SJCRH30 (cell line): ENCODE measurements around the gene B3GAT1. TPM values are rescaled to one million over a fixed set of nuclear protein-coding genes. Genes with fewer than 3 reads are reported as not detected.

Source experiments
- DNase-seq, 2 experiments: peaks; one replicate each; pipeline ENCODE4 v3.0.0-alpha.2; 2015 to 2020
- H3K27ac ChIP-seq: fragments of 250-450 bp; sonication (Bioruptor Pico); 2 replicates; pipeline ENCODE4 v1.5.1; 2020; ENCODE audit warnings: mild to moderate bottlenecking, moderate library complexity
- H3K27me3 ChIP-seq: fragments of 250-450 bp; sonication (Bioruptor Pico); 2 replicates; pipeline ENCODE4 v1.5.1; 2020; ENCODE audit warnings: mild to moderate bottlenecking, moderate library complexity
- H3K36me3 ChIP-seq: fragments of 250-450 bp; sonication (Bioruptor Pico); 2 replicates; pipeline ENCODE4 v1.5.1; 2020; ENCODE audit warnings: mild to moderate bottlenecking, moderate library complexity
- H3K4me1 ChIP-seq: fragments of 250-450 bp; sonication (Bioruptor Pico); 2 replicates; pipeline ENCODE4 v1.5.1; 2020; ENCODE audit warnings: mild to moderate bottlenecking, moderate library complexity
- H3K4me3 ChIP-seq: fragments of 250-450 bp; sonication (Bioruptor Pico); 2 replicates; pipeline ENCODE4 v1.5.1; 2020; ENCODE audit warnings: mild to moderate bottlenecking, moderate library complexity
- H3K9me3 ChIP-seq: fragments of 250-450 bp; sonication (Bioruptor Pico); replicated peaks from 2 replicates; pipeline ENCODE4 v1.5.1; 2020; ENCODE audit warnings: mild to moderate bottlenecking, moderate library complexity
- total RNA-seq: library from RNA; depleted of rRNA; stranded (reverse); fragments of >200 nt; shearing (Covaris generic); gene quantifications from 2 replicates; pipeline ENCODE4 v1.2.3, GENCODE V29; 2014

B3GAT1 gene
- total RNA-seq, 1 experiment from 2014 or later = not detected

DNA sequence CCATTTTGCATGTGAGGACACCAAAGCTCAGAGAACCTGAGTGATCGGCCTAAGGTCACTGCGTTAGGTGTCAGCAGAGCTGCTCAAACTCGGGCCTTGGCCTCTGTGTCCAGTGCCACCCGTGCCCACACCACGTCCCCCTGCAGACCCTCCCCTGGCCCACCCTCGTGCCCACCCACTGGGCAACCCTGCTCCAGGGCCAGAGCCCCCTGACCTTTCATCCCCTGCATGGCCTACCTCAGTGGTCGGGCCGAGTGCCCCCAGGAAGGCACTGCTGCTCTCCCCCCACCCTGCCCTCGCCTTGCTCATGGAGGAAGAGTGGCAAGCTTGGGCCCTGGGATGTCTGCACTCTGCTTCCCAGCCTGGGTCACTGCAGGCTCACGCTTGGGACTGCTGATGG, 17.7 kb downstream of the B3GAT1 start:
- H3K4me3 ChIP-seq = no peak overlapping the region
- no peaks in the 10 kb centered on the region for H3K4me1 ChIP-seq
- no peak for DNase-seq
- peaks cover 4% of the 10 kb centered on the region; the same call in 1 of the 2 replicates for H3K27me3 ChIP-seq
- H3K27ac ChIP-seq = no peak overlapping the region
- H3K36me3 ChIP-seq = no peaks in the 10 kb centered on the region
- H3K9me3 ChIP-seq = no peaks in the 10 kb centered on the region

DNA sequence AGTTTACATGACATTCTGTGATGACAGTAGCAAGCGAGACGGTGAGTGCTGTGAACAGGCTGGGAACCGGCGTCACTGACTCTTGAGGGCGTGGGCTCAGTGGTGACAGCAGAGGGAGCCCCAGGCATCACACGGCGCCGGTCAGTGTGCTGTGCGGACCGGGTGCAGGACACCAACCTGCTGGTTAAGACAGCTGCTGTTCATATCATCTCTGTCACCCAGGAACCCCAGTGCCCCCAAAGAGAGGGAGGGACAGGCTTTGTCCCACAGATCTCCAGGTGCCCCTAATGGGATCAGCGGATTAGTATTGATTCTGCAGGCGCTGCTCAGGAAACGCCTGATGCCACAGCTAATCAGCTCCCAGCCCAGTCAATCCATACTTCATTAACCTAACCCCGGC, 18.4 kb downstream of the B3GAT1 start:
- peak in 1 of 2 experiments; percentile 11 for DNase-seq
- H3K27ac ChIP-seq = no peak overlapping the region
- H3K9me3 ChIP-seq = no peaks in the 10 kb centered on the region
- H3K27me3 ChIP-seq = peaks cover 4% of the 10 kb centered on the region; the same call in 1 of the 2 replicates
- H3K4me3 ChIP-seq = no peak overlapping the region
- H3K36me3 ChIP-seq = no peaks in the 10 kb centered on the region
- H3K4me1 ChIP-seq = no peaks in the 10 kb centered on the region

DNA sequence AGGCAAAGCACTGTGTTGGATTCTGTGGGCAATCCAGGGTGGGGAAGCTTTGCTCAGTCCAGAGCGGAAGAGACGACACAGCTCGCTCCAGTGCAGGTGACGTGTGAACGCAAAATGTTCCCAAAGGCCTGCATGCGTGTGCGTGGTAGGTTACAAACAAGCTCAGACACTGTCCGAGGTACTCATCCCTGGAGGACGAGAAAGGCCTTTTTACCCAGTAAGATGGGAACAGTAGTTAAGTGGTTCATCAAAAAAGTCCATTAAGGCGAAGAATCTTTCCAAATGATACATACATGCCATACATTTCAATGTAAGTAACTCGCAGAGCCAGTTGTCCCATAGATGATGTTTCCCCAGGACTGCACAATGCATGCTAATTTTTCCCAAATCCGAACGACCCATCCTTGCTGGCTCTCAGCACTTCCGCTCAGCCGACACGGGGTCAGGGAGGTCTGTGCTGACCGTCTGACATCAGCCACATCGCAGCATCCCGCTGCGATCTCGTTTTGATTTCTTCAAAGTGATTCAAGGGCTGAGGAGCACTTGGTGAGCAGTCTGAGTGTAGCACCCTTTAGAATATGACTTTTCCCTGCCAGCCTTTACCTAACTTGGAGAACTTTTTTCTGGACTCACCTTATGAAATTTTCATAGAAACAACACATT, 19.0 kb downstream of the B3GAT1 start:
- Histone ChIP-seq H3K27ac (no peak overlapping the region), H3K9me3 (no peaks in the 10 kb centered on the region), H3K4me1 (no peaks in the 10 kb centered on the region)

DNA sequence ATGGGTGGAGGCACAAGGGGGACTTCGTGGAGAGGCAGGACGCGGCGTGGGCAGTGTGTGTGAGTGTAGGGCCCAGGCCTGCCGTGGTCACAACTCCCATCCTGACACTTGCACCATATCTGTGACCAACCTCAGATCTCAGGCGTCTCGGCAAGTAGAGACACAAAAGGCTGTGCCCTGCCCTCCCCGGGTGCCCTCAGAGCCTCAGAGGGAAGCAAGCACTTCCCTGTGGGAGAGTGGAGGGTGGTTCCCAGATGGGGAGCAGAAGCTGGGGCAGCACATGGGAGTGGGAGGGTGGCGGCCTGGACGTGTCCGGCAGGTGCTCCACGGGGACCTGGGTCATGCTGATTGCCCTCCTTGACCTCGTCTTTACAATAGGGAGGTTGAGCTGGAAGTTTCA, 20.4 kb downstream of the B3GAT1 start:
- 0 out of 2 replicates have a peak, but pooled peaks cover 4% of the 10 kb centered on the region for H3K27me3 ChIP-seq
- DNase-seq = no peak
- H3K27ac ChIP-seq = no peak overlapping the region
- H3K4me1 ChIP-seq = no peaks in the 10 kb centered on the region
- H3K4me3 ChIP-seq = no peak overlapping the region
- no peaks in the 10 kb centered on the region for H3K36me3 ChIP-seq
- no peaks in the 10 kb centered on the region for H3K9me3 ChIP-seq

More for the DNA sequence above, 19.0 kb downstream of the B3GAT1 start:
- Histone ChIP-seq H3K4me3 (no peak overlapping the region), H3K36me3 (no peaks in the 10 kb centered on the region), H3K27me3 (peaks cover 4% of the 10 kb centered on the region; the same call in 1 of the 2 replicates)
- no peak for DNase-seq

DNA sequence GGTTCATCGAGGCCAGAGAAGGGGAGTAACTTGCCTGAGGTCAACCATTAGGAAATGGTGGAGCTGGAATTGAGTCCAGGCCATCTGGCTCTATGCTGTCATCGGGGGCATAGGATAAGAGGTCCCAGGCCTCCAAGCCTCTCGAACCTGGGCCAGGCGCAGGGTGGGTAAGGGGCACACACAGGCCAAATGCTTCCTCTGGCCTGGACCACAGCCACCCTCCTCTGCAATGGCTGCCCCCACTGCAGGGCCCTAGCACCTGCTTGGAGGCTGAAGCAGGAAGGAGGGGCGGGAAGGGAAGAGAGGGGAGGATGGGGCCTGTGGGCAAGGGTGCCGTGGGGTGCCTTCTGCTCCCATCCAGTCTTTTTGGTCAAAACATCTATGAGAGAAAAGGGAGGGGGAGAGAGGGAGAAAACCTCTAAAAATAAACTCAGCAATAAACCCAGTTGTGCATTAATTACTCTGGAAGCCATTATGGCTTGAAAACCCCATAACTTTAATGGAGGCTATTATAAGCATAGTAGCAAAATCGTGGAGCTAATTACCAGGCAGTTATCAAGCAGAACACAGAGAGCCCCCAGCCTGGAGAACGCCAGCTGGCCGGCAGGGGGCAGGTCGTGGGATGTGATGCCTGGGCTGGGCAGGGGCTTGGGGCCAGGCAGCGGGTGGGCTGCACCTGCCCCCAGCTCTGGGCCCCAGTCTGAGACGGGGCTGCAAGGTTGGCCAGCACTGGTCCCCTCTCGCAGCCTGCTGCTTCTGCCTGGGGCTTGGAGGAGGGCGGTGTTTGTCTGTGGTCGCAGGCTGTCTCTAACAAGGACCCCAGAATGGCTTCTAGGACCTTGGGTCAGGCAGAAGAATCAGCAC, 21.1 kb downstream of the B3GAT1 start:
- Histone ChIP-seq H3K27me3 (0 out of 2 replicates have a peak, but pooled peaks cover 4% of the 10 kb centered on the region), H3K9me3 (no peaks in the 10 kb centered on the region), H3K36me3 (no peaks in the 10 kb centered on the region), H3K4me3 (no peak overlapping the region), H3K27ac (no peak overlapping the region), H3K4me1 (no peaks in the 10 kb centered on the region)
- DNase-seq = no peak

DNA sequence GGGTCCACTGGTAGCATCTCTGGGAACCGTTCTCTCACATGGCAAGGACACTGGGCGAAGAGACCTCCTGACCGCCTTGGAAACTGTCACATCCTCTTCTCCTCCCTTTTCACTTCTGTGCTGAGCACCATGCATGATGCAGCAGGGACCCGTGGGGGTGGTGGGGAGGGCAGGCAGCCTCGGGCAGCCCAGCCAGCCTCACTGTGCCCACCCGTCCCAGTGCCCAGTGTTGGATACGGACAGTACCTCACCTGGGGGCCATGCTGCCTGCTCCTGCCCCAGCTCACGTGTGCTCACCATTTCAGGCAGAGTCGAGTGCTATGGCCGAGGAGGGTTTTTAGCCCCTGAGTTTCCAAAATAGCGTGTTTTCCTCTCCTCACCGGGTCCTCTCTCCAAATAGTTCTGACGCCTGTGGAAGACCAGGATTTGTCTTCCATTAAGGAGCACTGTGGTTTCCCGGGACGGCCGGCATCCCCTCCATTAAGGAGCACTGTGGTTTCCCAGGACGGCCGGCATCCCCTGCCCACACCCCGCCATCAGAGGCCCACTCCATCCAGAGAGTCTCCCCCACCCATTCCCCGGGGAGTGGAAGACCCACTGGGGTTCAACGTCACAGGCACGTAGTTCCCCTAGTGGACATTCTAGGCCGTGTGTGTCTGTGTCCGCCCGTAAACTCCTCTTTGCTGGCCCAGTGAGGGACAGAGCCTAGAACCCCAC, 22.4 kb downstream of the B3GAT1 start:
- no peak overlapping the region for H3K27ac ChIP-seq
- H3K9me3 ChIP-seq = no peaks in the 10 kb centered on the region
- H3K4me3 ChIP-seq = no peak overlapping the region
- 0 out of 2 replicates have a peak, but pooled peaks cover 4% of the 10 kb centered on the region for H3K27me3 ChIP-seq
- no peaks in the 10 kb centered on the region for H3K36me3 ChIP-seq
- DNase-seq = no peak
- H3K4me1 ChIP-seq = no peaks in the 10 kb centered on the region

- DNase-seq = no peak
- no peak overlapping the region for H3K4me3 ChIP-seq
- H3K27ac ChIP-seq = no peak overlapping the region
- H3K36me3 ChIP-seq = no peaks in the 10 kb centered on the region
- 0 out of 2 replicates have a peak, but pooled peaks cover 4% of the 10 kb centered on the region for H3K27me3 ChIP-seq
- H3K4me1 ChIP-seq = no peaks in the 10 kb centered on the region
- no peaks in the 10 kb centered on the region for H3K9me3 ChIP-seq
These were observed 23.5 kb downstream of the B3GAT1 start for GRCh38 chr11:134388590-134388989.

DNA sequence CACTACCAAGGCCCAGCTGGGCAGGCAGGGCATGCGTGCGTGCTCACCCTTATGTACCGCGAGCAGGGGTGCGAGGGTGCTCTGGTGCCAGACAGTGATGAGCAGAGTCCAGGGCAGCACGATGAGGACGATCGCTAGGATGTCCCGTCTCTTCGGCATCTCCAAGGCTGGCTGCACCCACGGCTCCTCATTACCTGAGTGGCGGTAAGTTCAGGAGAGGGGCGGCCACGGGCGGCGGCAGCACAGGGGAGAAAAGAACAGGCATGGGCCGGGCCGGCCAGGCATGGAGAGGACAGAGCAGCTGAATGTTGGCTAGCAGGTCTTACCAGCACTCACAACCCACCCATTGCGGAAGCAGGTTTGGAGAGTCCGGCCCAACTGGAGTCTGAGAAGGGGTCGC, 24.5 kb downstream of the B3GAT1 start:
- DNase-seq = no peak
- Histone ChIP-seq H3K27me3 (0 out of 2 replicates have a peak, but pooled peaks cover 4% of the 10 kb centered on the region), H3K9me3 (no peaks in the 10 kb centered on the region), H3K36me3 (no peaks in the 10 kb centered on the region), H3K27ac (no peak overlapping the region), H3K4me3 (no peak overlapping the region), H3K4me1 (no peaks in the 10 kb centered on the region)

- 0 out of 2 replicates have a peak, but pooled peaks cover 3% of the 10 kb centered on the region for H3K27me3 ChIP-seq
- H3K4me1 ChIP-seq = no peaks in the 10 kb centered on the region
- DNase-seq = no peak
- H3K9me3 ChIP-seq = no peaks in the 10 kb centered on the region
- no peaks in the 10 kb centered on the region for H3K36me3 ChIP-seq
- H3K27ac ChIP-seq = no peak overlapping the region
- no peak overlapping the region for H3K4me3 ChIP-seq
These were observed 25.1 kb downstream of the B3GAT1 start for GRCh38 chr11:134386945-134387344.

DNA sequence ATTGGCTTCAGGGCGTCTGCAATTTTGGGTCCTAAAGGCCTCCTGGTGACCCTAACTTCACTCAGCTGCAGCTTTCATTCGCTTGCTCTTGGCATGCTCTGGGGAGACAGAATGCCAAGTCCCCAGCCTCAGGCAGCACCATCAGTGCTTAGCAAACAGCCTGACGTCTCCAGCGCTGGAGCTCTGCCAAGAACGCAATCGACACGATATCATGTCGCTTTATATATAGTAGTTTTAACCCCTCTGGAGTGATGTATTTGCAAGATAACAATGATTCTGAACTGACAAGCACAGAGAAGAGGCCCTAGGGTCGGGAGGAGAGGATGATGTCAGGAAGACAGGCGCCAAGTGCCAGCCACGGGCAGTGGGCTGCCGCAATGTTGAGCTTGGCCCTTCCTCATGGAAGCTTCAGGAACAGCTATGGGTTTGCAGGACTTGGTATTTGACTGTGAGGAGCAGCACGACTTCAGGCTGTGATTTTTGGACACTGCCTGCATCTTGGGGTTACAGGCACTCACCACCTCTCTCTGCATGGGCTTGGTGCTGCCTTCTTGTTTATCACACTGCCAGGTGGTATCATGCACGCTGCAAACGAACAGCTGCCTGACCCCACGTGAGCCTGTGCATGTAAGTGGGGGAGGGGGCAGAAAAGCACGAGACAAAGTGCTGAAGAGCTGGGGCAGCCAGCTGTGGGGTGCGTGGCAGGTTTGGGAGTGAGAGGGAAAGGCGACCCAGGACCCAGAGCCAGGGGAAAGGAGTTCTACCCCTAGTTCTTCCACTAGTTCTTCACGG, 26.1 kb downstream of the B3GAT1 start:
- peak; percentile 25 to 43 for DNase-seq
- Histone ChIP-seq H3K9me3 (no peaks in the 10 kb centered on the region), H3K4me3 (no peak overlapping the region), H3K27me3 (0 out of 2 replicates have a peak, but pooled peaks cover 3% of the 10 kb centered on the region), H3K4me1 (no peaks in the 10 kb centered on the region), H3K36me3 (no peaks in the 10 kb centered on the region), H3K27ac (no peak overlapping the region)

GRCh38 chr11:134385171-134385570, 26.9 kb downstream of the B3GAT1 start:
- H3K4me1 ChIP-seq = no peaks in the 10 kb centered on the region
- DNase-seq = no peak
- H3K4me3 ChIP-seq = no peak overlapping the region
- H3K27me3 ChIP-seq = 0 out of 2 replicates have a peak, but pooled peaks cover 4% of the 10 kb centered on the region
- H3K36me3 ChIP-seq = no peaks in the 10 kb centered on the region
- no peak overlapping the region for H3K27ac ChIP-seq
- H3K9me3 ChIP-seq = no peaks in the 10 kb centered on the region

DNA sequence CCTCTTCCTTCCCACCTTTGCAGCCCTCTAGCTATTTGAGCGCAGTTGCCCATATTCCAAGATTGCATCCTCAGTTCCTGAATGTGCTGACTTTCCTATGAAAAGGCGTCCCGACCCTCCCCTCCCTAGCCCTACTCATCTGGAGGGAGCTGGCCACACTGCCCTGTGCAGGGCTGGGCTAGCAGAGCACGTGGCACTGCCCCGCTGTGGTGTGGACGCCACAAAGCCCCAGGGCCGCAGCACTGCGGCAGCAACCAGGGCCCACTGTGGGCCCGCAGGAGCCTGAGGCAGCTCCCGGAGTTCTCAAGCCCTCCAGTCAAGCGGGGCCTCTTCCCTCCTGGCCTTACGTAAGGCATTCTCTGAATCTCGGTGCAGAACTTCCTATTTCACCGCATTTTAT, 27.6 kb downstream of the B3GAT1 start:
- Histone ChIP-seq H3K27ac (no peak overlapping the region), H3K4me3 (no peak overlapping the region), H3K27me3 (peaks cover 9% of the 10 kb centered on the region; the same call in 1 of the 2 replicates), H3K36me3 (no peaks in the 10 kb centered on the region), H3K9me3 (no peaks in the 10 kb centered on the region), H3K4me1 (no peaks in the 10 kb centered on the region)
- no peak for DNase-seq

DNA sequence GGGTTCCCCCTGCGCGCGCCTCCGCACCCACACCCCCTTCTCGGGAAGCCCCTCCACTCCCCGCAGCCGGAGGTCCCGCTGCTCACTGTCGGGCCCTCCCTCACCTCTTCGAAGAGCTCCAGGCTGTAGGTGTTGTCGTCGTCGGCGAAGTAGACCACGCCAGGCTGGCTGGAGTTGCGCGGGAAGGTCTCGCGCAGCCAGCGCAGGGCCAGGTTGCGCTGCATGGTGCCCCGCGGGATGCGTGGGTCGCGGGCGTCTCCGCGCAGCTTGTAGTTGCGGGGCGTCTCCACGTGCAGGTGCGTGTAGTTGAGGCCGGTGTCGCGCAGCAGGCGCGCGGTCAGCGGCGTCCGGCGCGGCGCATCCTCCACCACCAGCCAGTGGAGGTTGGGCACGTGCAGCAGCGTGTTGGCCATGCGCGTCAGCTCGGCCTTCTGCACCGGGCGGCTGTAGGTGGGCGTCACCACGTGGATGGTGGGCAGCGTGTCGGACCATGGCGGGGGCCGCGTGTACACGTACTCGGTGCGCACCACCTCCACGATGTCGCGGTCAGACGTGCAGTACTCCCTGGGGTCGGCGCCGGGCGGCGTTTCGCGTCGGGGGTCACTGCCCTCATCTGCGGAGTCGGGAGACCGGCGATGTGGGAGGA, 28.3 kb downstream of the B3GAT1 start:
- H3K9me3 ChIP-seq = no peaks in the 10 kb centered on the region
- no peaks in the 10 kb centered on the region for H3K36me3 ChIP-seq
- peaks cover 9% of the 10 kb centered on the region; the same call in 1 of the 2 replicates for H3K27me3 ChIP-seq
- no peak overlapping the region for H3K4me3 ChIP-seq
- no peak for DNase-seq
- H3K27ac ChIP-seq = no peak overlapping the region
- H3K4me1 ChIP-seq = no peaks in the 10 kb centered on the region

DNA sequence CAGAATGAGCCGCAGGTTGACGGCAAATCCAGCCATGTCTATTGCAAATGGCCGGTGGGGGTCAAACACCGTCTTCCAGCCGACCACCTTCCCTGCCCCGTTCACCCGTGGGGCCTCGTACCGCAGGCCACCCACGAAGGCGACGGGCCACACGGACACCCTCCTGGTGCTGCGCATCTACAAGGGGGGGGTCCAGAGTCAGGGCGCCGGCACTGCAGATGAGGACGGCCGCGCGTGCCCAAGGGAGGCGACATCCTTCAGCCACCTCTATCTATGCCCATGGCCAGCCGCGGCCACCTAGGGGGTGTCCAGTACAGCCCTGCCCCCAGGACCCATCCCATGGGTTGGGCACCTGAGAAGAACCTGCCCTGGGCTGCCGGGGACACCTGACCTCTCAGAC, 29.2 kb downstream of the B3GAT1 start:
- no peak for DNase-seq
- Histone ChIP-seq H3K27ac (no peak overlapping the region), H3K27me3 (peaks cover 16% of the 10 kb centered on the region), H3K4me1 (no peaks in the 10 kb centered on the region), H3K9me3 (no peaks in the 10 kb centered on the region), H3K36me3 (no peaks in the 10 kb centered on the region), H3K4me3 (no peak overlapping the region)
